Measurements from ENCODE around the gene IMP4.

GRCh38 chr2:130336150-130336876 is 6.4 kb upstream of the IMP4 start:
- TF ChIP-seq CTCF (IDR thresholded peaks at IDR 0.05) (no peak), EZH2 (IDR thresholded peaks at IDR 0.05; ENCODE audit: borderline replicate concordance, insufficient read depth, low read depth, low read length, poor library complexity, severe bottlenecking) (no peak)

All from B cell (primary cell).